ENCODE data around the gene TBCA. TPM values are rescaled to one million over a fixed set of nuclear protein-coding genes. Genes with fewer than 3 reads are reported as not detected.
"Not testable (repeated sequence)": the region's sequence is repeated elsewhere in the genome, so short reads cannot be mapped to it uniquely, and the experiment has no call there.

The TBCA gene
- total RNA-seq, 1 donor from 2014 or later: 286 TPM

- Mint-ChIP-seq H3K4me1 (peaks cover 6% of the 10 kb centered on the region), H3K27me3 (ENCODE audit: low read depth) (no peaks in the 10 kb centered on the region), H3K36me3 (ENCODE audit: low read depth) (peaks cover 68% of the 10 kb centered on the region), H3K9me3 (peaks cover 15% of the 10 kb centered on the region), H3K4me3 (no peak overlapping the region), H3K27ac (ENCODE audit: unreplicated experiment) (no peak overlapping the region)
- TF ChIP-seq CTCF (conservative IDR thresholded peaks at IDR 0.05): no peak
- no peak for DNase-seq (ENCODE audit: low read depth, low spot score)
Observed at GRCh38 chr5:77761606-77762005, 14.5 kb downstream of the TBCA start.

GRCh38 chr5:77758141-77758938 lies 17.8 kb downstream of the TBCA start:
- TF ChIP-seq CTCF (conservative IDR thresholded peaks at IDR 0.05): no peak
- no peak overlapping the region for H3K4me3 Mint-ChIP-seq
- peaks cover 11% of the 10 kb centered on the region for H3K9me3 Mint-ChIP-seq
- peak overlapping the region; percentile 10 for H3K27ac Mint-ChIP-seq (ENCODE audit: unreplicated experiment)
- H3K27me3 Mint-ChIP-seq (ENCODE audit: low read depth): no peaks in the 10 kb centered on the region
- peaks cover 56% of the 10 kb centered on the region for H3K36me3 Mint-ChIP-seq (ENCODE audit: low read depth)
- DNase-seq (ENCODE audit: low read depth, low spot score): no peak
- peaks cover 3% of the 10 kb centered on the region for H3K4me1 Mint-ChIP-seq

GRCh38 chr5:77751328-77752023 lies 24.7 kb downstream of the TBCA start:
- Mint-ChIP-seq H3K4me3 (no peak overlapping the region), H3K27me3 (ENCODE audit: low read depth) (no peaks in the 10 kb centered on the region), H3K36me3 (ENCODE audit: low read depth) (peaks cover 16% of the 10 kb centered on the region), H3K27ac (ENCODE audit: unreplicated experiment) (no peak overlapping the region), H3K9me3 (no peaks in the 10 kb centered on the region), H3K4me1 (peaks cover 19% of the 10 kb centered on the region)
- no peak for DNase-seq (ENCODE audit: low read depth, low spot score)
- TF ChIP-seq CTCF (conservative IDR thresholded peaks at IDR 0.05): no peak

GRCh38 chr5:77750928-77751327 lies 25.2 kb downstream of the TBCA start:
- H3K4me1 Mint-ChIP-seq: peaks cover 19% of the 10 kb centered on the region

GRCh38 chr5:77748160-77748559 lies 28.0 kb downstream of the TBCA start:
- Mint-ChIP-seq H3K27ac (ENCODE audit: unreplicated experiment) (no peak overlapping the region), H3K4me3 (no peak overlapping the region), H3K27me3 (ENCODE audit: low read depth) (no peaks in the 10 kb centered on the region), H3K4me1 (peaks cover 19% of the 10 kb centered on the region), H3K36me3 (ENCODE audit: low read depth) (peaks cover 16% of the 10 kb centered on the region), H3K9me3 (no peaks in the 10 kb centered on the region)
- no peak for TF ChIP-seq CTCF (conservative IDR thresholded peaks at IDR 0.05)
- DNase-seq (ENCODE audit: low read depth, low spot score): no peak

More at GRCh38 chr5:77750928-77751327, 25.2 kb downstream of the TBCA start:
- not testable (repeated sequence) for H3K4me3 Mint-ChIP-seq; H3K27me3 Mint-ChIP-seq (ENCODE audit: low read depth); H3K27ac Mint-ChIP-seq (ENCODE audit: unreplicated experiment); H3K9me3 Mint-ChIP-seq; DNase-seq (ENCODE audit: low read depth, low spot score)
- peaks cover 16% of the 10 kb centered on the region for H3K36me3 Mint-ChIP-seq (ENCODE audit: low read depth)

GRCh38 chr5:77744116-77744515 lies 32.0 kb downstream of the TBCA start:
- Mint-ChIP-seq H3K27ac (ENCODE audit: unreplicated experiment) (no peak overlapping the region), H3K27me3 (ENCODE audit: low read depth) (no peaks in the 10 kb centered on the region), H3K9me3 (no peaks in the 10 kb centered on the region), H3K36me3 (ENCODE audit: low read depth) (peaks cover 7% of the 10 kb centered on the region), H3K4me3 (no peak overlapping the region), H3K4me1 (peaks cover 4% of the 10 kb centered on the region)
- TF ChIP-seq CTCF (conservative IDR thresholded peaks at IDR 0.05): no peak
- DNase-seq (ENCODE audit: low read depth, low spot score): no peak

Data from neural crest cell (in vitro differentiated cells).